RWPE1 (cell line): ENCODE results near the gene MORF4L1.

ENCODE experiments used
- CTCF ChIA-PET: fragments of 350-600 bp; sonication (Branson Sonifier 250); formaldehyde crosslinking; extraction: SDS; loops from one replicate; lab custom pipeline; 2021; lab: Yijun Ruan, JAX
- POLR2A ChIA-PET: fragments of 400-600 bp; formaldehyde crosslinking; extraction: SDS; loops from one replicate; lab custom pipeline; 2020; ENCODE audit warnings: antibody characterized with exemption; ENCODE audit not compliant: low non-redundant PET; lab: Yijun Ruan, JAX
- DNase-seq: peaks from one replicate; pipeline ENCODE4 v3.0.0; 2012; ENCODE audit warnings: low spot score
- H3K27ac ChIP-seq: fragments of 450-650 bp; 2 replicates; pipeline ENCODE4 v1.5.1; 2017
- TF ChIP-seq, protein P1 (sequence below): fragments of 450-650 bp; conservative IDR thresholded peaks from 2 replicates; pipeline ENCODE4 v1.5.1; 2017; ENCODE audit warnings: low read depth, mild to moderate bottlenecking

Gene MORF4L1

DNA sequence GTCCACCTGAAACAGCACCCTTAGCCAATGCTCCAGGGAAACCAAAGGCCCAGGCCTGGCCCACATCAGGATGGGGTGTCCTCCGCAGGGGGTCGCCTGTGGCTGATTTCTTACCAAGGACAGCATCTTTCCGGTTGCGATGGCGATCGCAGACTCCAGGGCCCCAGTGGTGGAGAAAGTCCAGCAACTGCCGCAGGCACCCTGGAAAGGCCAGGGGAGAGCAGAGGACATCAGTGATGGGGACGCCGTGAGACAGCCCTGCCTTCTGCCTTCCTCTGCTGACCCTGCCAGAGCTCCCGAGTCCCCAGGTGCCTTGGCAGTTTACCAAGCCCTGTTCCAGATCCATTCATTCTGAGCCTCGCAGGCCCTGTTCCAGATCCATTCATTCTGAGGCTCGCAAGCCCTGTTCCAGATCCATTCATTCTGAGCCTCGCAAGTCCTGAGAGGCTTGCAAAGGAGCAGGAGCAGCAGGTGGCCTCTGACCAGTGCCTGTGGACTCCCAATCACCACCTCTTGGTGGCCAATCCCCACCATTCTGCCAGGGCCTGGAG is 59.6 kb downstream of the MORF4L1 start:
- peak overlapping the region; percentile 88; the same call in 1 of the 2 replicates for H3K27ac ChIP-seq
- CTCF ChIA-PET: no interaction called here
- POLR2A ChIA-PET: no interaction called here
- DNase-seq: no peak
- TF ChIP-seq, protein P1, sequence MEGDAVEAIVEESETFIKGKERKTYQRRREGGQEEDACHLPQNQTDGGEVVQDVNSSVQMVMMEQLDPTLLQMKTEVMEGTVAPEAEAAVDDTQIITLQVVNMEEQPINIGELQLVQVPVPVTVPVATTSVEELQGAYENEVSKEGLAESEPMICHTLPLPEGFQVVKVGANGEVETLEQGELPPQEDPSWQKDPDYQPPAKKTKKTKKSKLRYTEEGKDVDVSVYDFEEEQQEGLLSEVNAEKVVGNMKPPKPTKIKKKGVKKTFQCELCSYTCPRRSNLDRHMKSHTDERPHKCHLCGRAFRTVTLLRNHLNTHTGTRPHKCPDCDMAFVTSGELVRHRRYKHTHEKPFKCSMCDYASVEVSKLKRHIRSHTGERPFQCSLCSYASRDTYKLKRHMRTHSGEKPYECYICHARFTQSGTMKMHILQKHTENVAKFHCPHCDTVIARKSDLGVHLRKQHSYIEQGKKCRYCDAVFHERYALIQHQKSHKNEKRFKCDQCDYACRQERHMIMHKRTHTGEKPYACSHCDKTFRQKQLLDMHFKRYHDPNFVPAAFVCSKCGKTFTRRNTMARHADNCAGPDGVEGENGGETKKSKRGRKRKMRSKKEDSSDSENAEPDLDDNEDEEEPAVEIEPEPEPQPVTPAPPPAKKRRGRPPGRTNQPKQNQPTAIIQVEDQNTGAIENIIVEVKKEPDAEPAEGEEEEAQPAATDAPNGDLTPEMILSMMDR: no peak

- ChIA-PET POLR2A (no interaction called here), CTCF (interaction anchor here (0.6 kb wide), 1 partner anchor 290 kb away, joined by 3 read pairs; no protein-coding TSS in a partner anchor)
- H3K27ac ChIP-seq: no peak overlapping the region
- TF ChIP-seq, protein P1: no peak
- no peak for DNase-seq
Observed at GRCh38 chr15:78933187-78933822, 60.6 kb downstream of the MORF4L1 start.

DNA sequence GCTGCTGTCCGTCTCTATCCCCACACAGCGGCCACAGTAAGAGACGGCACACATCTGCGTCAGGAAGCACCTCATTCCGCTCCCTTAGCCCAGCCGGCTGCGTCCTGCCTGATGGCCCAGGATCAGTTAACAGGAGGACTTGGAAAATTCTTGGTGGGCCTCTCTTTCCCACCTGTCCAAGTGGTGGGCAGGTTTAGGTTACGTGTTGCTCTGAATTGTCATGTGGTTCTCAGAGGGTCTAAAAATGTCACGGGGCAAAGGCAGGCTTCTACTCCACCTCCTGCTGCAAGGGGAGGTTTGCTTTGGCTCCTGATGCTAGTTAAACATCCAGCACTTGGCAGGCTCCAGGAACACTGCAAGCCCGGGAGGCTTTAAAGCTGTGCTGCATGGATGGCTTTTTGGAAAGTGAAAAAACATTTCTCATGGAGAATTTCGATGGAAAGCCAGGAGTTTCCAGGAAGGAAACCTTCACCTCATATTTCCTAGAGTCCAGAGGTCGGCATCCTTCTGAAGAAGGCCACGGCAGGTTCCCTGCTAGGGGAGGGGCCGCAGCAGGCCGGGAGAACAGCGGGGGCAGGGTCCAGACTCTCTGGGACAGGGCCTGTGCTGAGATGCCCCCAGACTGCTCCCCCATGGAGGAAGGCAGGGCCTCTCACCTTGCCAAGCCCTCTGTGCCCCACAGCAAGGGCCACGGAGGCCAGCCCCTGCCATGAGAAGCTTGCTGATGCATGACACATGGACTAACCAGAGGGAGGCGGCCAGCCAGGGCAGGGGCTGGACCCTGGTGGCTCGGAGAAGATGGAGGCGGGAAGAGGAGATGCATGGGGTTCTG is 61.3 kb downstream of the MORF4L1 start:
- POLR2A ChIA-PET: no interaction called here
- DNase-seq: no peak
- CTCF ChIA-PET: no interaction called here
- TF ChIP-seq, protein P1: no peak
- H3K27ac ChIP-seq: no peak overlapping the region

- DNase-seq: no peak
- ChIA-PET POLR2A (no interaction called here), CTCF (interaction anchor here (0.6 kb wide), 1 partner anchor 39 kb away, joined by 3 read pairs; no protein-coding TSS in a partner anchor)
- no peak overlapping the region for H3K27ac ChIP-seq
- TF ChIP-seq, protein P1: no peak
Observed at GRCh38 chr15:78934655-78935023, 61.9 kb downstream of the MORF4L1 start.

DNA sequence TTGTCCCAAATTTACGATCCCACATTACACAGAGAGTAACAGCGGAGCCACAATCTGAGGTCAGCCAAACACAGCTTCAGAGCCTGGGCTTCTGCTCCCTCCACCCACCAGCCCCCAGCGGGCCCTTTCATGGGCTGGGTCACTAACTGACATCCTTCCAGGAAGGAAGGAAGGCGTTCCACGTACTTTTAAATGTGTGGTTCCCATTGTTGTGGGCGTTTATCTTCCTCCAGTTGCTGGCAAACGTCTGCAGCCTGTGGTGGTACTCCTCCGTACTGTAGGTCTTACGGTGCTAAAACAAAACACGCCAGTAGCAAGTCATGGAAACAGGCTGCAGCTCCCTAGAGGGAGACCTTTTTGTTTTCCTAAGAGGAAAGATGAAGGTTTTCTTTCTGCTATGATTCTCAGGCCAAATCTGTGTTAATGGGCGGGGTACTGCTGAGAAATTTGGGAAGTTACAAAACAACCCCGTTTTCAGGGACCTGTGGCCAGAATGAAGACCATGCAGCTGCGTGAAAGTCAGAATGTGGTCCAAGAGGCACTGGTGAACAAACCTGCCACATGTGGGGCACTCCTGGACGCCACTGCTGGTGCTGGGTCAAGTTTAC is 64.5 kb downstream of the MORF4L1 start:
- TF ChIP-seq, protein P1: no peak
- ChIA-PET CTCF (interaction anchor here (0.6 to 0.7 kb wide), 3 partner anchors 26 to 625 kb away, joined by 3 to 4 read pairs (median 3); no protein-coding TSS in a partner anchor), POLR2A (no interaction called here)
- no peak overlapping the region for H3K27ac ChIP-seq
- no peak for DNase-seq
